ENCODE measurements around the gene TNFRSF13B. TPM values are rescaled to one million over a fixed set of nuclear protein-coding genes. Genes with fewer than 3 reads are reported as not detected.

The TNFRSF13B gene
- total and polyA plus RNA-seq, 2 donors (not counting 3 experiments of a cell fraction or from before 2014, with no cell fraction given): not detected

GRCh38 chr17:17021194-17021863 lies 49.4 kb upstream of the TNFRSF13B start:
- no peaks in the 10 kb centered on the region for H3K36me3 ChIP-seq (ENCODE audit: control insufficient read depth in 2 of 2, extremely low read depth in 1 of 2, insufficient read depth in 2 of 2, low read length in 2 of 2)
- no peaks in the 10 kb centered on the region for H4K20me1 ChIP-seq (replicated peaks; ENCODE audit: control insufficient read depth, extremely low read depth, insufficient read depth, low read length)
- no peaks in the 10 kb centered on the region for H3K9me1 ChIP-seq (replicated peaks; ENCODE audit: control insufficient read depth, extremely low read depth, insufficient read depth, low read length)
- no peak overlapping the region for H3K9ac ChIP-seq (replicated peaks; ENCODE audit: extremely low read depth, insufficient read depth, low read length)
- no TSS peak for BruUV-seq (replicated peaks)
- H3K27me3 ChIP-seq (ENCODE audit: control insufficient read depth in 2 of 2, insufficient read depth in 2 of 2, low read length in 2 of 2): no peaks in the 10 kb centered on the region
- no peak overlapping the region for H2AFZ ChIP-seq (ENCODE audit: low read depth, low read length)
- no peak overlapping the region for H3K27ac ChIP-seq (ENCODE audit: insufficient read depth, low read depth, low read length)
- no peak for DNase-seq (ENCODE audit: low read depth, low spot score)
- no peaks in the 10 kb centered on the region for H3K79me2 ChIP-seq (ENCODE audit: control insufficient read depth, insufficient read depth, low read length)
- H3K4me3 ChIP-seq (replicated peaks in 1 of 3; ENCODE audit: insufficient read depth in 1 of 3, low read depth in 1 of 3, low read length in 3 of 3): no peak overlapping the region
- FAIRE-seq: no peak
- CTCF ChIA-PET: interaction anchor here (0.6 to 1.2 kb wide), 2 partner anchors 14 to 191 kb away, joined by 3 read pairs; no protein-coding TSS in a partner anchor
- no peak overlapping the region for H3K4me2 ChIP-seq (ENCODE audit: insufficient read depth, low read length)
- dilution Hi-C loops (cut with MboI; ENCODE audit: extremely low pct_ligation_motif_present, low sequenced_read_pairs) (no loop called here), intact Hi-C loops (cut with micrococcal nuclease) (no loop called here)
- POLR2A ChIA-PET: no interaction called here
- H3K4me1 ChIP-seq (ENCODE audit: control insufficient read depth, extremely low read depth, insufficient read depth, low read length): peaks cover 6% of the 10 kb centered on the region
- no peaks in the 10 kb centered on the region for H3K9me3 ChIP-seq (replicated peaks; ENCODE audit: control insufficient read depth, insufficient read depth, low read length)
- no peak for TF ChIP-seq CTCF (IDR thresholded peaks at IDR 0.05; ENCODE audit: extremely low read depth in 1 of 2, insufficient read depth in 1 of 2, low read depth in 1 of 2, low read length in 2 of 2)
- TF ChIP-seq EZH2 (IDR thresholded peaks at IDR 0.05; ENCODE audit: borderline replicate concordance, low read depth, low read length, severe bottlenecking): no peak
- TF ChIP-seq MAX (IDR thresholded peaks at IDR 0.05; ENCODE audit: insufficient read depth, insufficient read length): no peak
- TF ChIP-seq FOS (IDR thresholded peaks at IDR 0.05; ENCODE audit: borderline replicate concordance, insufficient read depth, low read length): no peak
- no peak for TF ChIP-seq JUN (IDR thresholded peaks at IDR 0.05; ENCODE audit: borderline replicate concordance, insufficient read depth, insufficient read length, low read depth)
- no peak for TF ChIP-seq MYC (IDR thresholded peaks at IDR 0.05; ENCODE audit: low read depth, low read length)
- no peak for TF ChIP-seq GATA2 (IDR thresholded peaks at IDR 0.05; ENCODE audit: insufficient read depth, insufficient read length, low read depth, low read length)
- TF ChIP-seq POLR2AphosphoS5 (IDR thresholded peaks at IDR 0.05; ENCODE audit: insufficient read depth, low read depth, low read length): no peak
- no peak for TF ChIP-seq POLR2A (IDR thresholded peaks at IDR 0.05; ENCODE audit: low read depth, low read length)
